ENCODE results near the gene DMWD.

DMWD gene

DNA sequence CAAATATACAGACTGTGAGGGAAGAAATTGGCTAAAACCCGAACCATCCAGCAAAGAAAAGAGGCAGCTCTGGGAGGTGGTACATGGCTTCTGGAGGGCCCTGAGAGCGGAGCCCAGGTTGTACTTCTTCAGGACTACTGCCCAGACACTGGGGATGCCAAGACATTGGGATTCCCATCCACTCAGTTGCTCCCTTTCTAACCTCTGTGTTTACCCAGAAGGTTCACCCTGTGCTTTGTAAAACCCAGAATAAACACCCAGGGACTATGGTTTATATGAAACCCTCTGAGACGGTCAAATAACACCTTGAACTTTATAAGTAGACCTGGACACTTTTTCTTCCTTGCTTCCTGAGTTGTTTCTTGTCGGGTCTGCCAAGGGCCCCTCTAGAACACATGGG is 49.7 kb downstream of the DMWD start:
- no peak for DNase-seq

DNA sequence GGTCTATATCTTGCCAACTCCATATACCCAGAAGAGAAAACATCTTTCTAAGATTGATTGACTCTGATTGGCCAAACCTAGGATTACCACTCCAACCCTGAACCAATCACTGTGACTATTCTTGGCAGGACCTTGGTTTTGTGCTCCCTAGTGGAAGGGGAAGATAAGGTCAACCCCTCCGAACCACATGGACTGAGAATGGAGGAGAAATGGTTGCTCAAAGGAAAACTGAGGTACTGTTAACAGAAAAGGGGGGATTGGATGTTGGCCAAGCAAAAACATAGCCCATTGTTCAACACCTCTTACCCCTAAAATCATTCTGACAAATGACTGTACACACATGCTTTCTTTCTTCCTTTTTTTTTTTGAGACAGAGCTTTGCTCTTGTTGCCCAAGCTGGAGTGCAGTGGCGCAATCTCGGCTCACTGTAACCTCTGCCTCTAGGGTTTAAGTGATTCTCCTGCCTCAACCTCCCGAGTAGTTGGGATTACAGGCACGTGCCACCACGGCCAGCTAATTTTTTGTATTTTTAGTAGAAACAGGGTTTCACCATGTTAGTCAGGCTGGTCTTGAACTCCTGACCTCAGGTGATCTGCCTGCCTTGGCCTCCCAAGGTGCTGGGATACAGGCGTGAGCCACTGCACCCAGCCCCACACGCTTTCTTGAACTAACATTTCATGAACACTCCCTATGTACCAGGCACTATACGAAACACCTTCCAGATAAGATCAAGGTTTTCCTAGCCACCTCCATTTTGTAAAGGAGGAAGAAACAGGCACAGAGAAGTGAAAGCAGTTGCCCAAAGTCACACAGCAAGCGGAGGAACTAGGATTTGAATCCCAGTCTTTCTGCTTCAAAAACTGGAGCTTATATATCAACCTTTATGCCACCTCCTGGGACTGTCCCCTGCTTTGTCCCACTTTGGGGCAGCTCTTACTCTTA is 52.9 kb downstream of the DMWD start:
- no peak for DNase-seq

DNA sequence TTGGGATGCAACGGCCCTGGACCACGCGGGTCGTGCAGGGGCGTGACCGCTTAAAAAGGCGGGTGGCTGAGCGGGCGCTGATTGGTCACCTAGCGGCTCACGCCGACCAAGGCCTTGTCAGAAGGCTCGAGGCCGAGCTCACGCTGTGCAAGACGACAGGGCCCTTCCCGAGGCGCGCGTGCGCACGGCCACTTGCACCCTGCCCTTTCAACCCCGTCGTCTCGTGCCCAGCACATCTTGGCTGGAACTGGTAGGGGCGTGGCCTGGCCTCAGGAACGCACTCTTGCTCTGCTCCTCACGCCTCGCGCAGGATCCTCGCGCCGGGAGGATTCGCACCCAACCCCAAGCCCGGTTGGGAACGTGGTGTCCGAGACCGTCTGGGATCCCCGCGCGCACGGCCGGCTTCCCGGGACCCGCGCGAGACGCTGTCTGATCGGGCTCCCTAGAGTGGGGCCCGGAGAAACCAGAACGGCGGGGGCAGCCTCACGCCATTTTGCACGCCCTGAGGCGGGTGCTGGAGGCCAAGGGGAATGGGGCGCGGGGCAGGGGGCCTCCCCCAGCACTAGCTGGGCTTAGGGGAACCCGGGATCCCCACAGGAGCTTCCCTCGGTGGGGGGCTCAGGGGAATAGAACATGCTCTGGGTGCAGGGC is 59.4 kb downstream of the DMWD start, which contains the start of gene MEIOSIN:
Gene MEIOSIN (plus strand): TSS at position 280 of the 651 bp plus-strand sequence. CDS start 1,938 bp downstream, outside the sequence.
- DNase-seq: no peak

All from T1000 (cell line).